Smooth muscle cell (in vitro differentiated cells): Measurements from ENCODE around the gene CPAMD8. TPM values are rescaled to one million over a fixed set of nuclear protein-coding genes. Genes with fewer than 3 reads are reported as not detected.

Source experiments
- DNase-seq: peaks from one replicate; lab custom pipeline; 2025; ENCODE audit not compliant: unreplicated experiment; lab: John Stamatoyannopoulos, UW
- H2AFZ ChIP-seq: fragments of 200-600 bp; sonication (generic); 2 replicates; pipeline ENCODE4 v1.6.0; 2016; ENCODE audit warnings: antibody characterized with exemption, low read depth, mild to moderate bottlenecking
- H3F3A ChIP-seq: fragments of 200-600 bp; sonication (generic); 2 replicates; pipeline ENCODE4 v1.6.0; 2017; ENCODE audit warnings: antibody characterized with exemption, low read depth
- H3K27ac ChIP-seq: fragments of 200-600 bp; sonication (generic); 2 replicates; pipeline ENCODE4 v1.5.1; 2016; ENCODE audit warnings: low read depth, mild to moderate bottlenecking
- H3K27me3 ChIP-seq: fragments of 200-600 bp; sonication (generic); 2 replicates; pipeline ENCODE4 v1.6.1; 2016; ENCODE audit warnings: low read depth, mild to moderate bottlenecking
- H3K36me3 ChIP-seq: fragments of 200-600 bp; sonication (generic); 2 replicates; pipeline ENCODE4 v1.5.1; 2016; ENCODE audit warnings: low read depth
- H3K4me1 ChIP-seq: fragments of 200-600 bp; sonication (generic); 2 replicates; pipeline ENCODE4 v1.5.1; 2016; ENCODE audit warnings: low read depth
- H3K4me2 ChIP-seq: fragments of 200-600 bp; sonication (generic); 2 replicates; pipeline ENCODE4 v1.6.0; 2016; ENCODE audit warnings: mild to moderate bottlenecking
- H3K4me3 ChIP-seq: fragments of 200-600 bp; sonication (generic); 2 replicates; pipeline ENCODE4 v1.5.1; 2016; ENCODE audit warnings: mild to moderate bottlenecking
- H3K79me2 ChIP-seq: fragments of 200-600 bp; sonication (generic); 2 replicates; pipeline ENCODE4 v1.6.0; 2016; ENCODE audit warnings: low read depth, mild to moderate bottlenecking
- H3K9ac ChIP-seq: fragments of 200-600 bp; sonication (generic); 2 replicates; pipeline ENCODE4 v1.6.0; 2016; ENCODE audit warnings: low read depth
- H3K9me3 ChIP-seq: fragments of 200-600 bp; sonication (generic); replicated peaks from 2 replicates; pipeline ENCODE4 v1.5.1; 2016; ENCODE audit warnings: low read depth
- H4K20me1 ChIP-seq: fragments of 200-600 bp; sonication (generic); 2 replicates; pipeline ENCODE4 v1.6.0; 2016; ENCODE audit warnings: low read depth
- CTCF ChIP-seq: fragments of 200-600 bp; sonication (generic); IDR thresholded peaks from 2 replicates; pipeline ENCODE4 v1.5.1; 2017; ENCODE audit warnings: borderline replicate concordance, mild to moderate bottlenecking, antibody characterized with exemption; ENCODE audit not compliant: insufficient read depth, poor library complexity, severe bottlenecking
- WGBS: methylation state at CpG from one replicate; pipeline ENCODE4 v1.1.7; 2016; ENCODE audit warnings: low lambda C conversion rate; 5-methylcytosine and 5-hydroxymethylcytosine counted together
- polyA plus RNA-seq: library from polyadenylated mRNA; unstranded; fragments of >200 nt; fragmentation: Nextera tagmentation; extraction: Ambion mirVana; gene quantifications from 2 replicates; pipeline ENCODE4 v1.2.1, GENCODE V29; 2016
- total RNA-seq: library from RNA; depleted of rRNA; stranded (reverse); fragments of >200 nt; gene quantifications from 2 replicates; pipeline ENCODE4 v1.2.3, GENCODE V29; 2014

The CPAMD8 gene
- total and polyA plus RNA-seq, 2 experiments from 2014 or later: 0.81 to 9.4 TPM

DNA sequence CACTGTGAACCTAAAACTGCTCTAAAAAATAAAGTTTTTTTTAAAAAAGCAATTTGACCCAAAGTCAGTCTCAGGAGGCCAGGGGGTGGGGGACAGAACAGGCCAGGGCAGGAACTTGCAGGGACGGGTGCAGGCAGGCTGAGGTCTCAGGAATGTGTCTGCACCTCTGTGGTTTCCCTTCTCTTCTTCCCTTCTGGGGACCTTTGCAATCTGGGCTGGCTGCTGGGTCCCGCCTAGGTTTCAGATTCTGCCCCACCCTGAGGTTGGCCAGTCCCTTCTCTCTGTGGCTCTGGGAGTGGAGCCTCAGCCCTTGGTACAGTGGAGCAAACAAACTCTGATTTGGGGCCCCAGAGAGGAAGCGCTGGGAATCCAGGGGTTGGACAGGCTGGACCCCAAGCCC, 143.1 kb downstream of the CPAMD8 start:
- WGBS: 91% methylated on average over 3 of the region's 3 CpGs
- H3K4me2 ChIP-seq: no peak overlapping the region
- no peaks in the 10 kb centered on the region for H3K36me3 ChIP-seq
- no peak overlapping the region for H3K27ac ChIP-seq
- H3K9ac ChIP-seq: no peak overlapping the region
- no peaks in the 10 kb centered on the region for H3K27me3 ChIP-seq
- no peaks in the 10 kb centered on the region for H3K4me1 ChIP-seq
- no peak overlapping the region for H3K4me3 ChIP-seq
- H3K9me3 ChIP-seq: peaks cover 3% of the 10 kb centered on the region
- H4K20me1 ChIP-seq: no peaks in the 10 kb centered on the region
- H3F3A ChIP-seq: no peaks in the 10 kb centered on the region
- H2AFZ ChIP-seq: no peak overlapping the region
- H3K79me2 ChIP-seq: no peaks in the 10 kb centered on the region
- no peak for DNase-seq
- no peak for TF ChIP-seq CTCF

DNA sequence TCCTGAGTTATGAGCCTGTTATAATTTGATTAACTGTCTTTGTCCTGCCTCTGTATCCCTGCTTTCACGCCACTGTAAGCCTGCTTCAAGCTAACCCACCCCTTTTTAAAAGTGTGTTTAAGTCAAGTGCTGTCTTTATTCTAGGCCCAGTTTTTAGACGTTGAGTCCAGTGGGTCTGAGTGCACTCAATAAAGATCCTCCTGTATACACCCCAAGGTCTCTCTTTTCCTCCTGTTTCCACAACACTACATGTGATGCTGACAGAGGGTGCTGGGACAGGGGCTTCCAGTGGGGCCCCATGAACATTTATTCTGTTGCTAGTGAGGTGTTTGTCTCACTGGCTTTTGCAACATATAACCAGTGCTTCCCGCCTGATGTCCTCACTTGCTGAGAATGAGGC, 144.5 kb downstream of the CPAMD8 start:
- H3K9ac ChIP-seq: no peak overlapping the region
- no peak overlapping the region for H3K4me2 ChIP-seq
- 95% methylated on average over 3 of the region's 3 CpGs for WGBS
- H3F3A ChIP-seq: no peaks in the 10 kb centered on the region
- H3K4me1 ChIP-seq: no peaks in the 10 kb centered on the region
- no peak overlapping the region for H2AFZ ChIP-seq
- H3K27me3 ChIP-seq: no peaks in the 10 kb centered on the region
- H3K9me3 ChIP-seq: peaks cover 3% of the 10 kb centered on the region
- H3K79me2 ChIP-seq: no peaks in the 10 kb centered on the region
- TF ChIP-seq CTCF: no peak
- no peak for DNase-seq
- H3K27ac ChIP-seq: no peak overlapping the region
- H3K36me3 ChIP-seq: no peaks in the 10 kb centered on the region
- H4K20me1 ChIP-seq: no peaks in the 10 kb centered on the region
- no peak overlapping the region for H3K4me3 ChIP-seq

DNA sequence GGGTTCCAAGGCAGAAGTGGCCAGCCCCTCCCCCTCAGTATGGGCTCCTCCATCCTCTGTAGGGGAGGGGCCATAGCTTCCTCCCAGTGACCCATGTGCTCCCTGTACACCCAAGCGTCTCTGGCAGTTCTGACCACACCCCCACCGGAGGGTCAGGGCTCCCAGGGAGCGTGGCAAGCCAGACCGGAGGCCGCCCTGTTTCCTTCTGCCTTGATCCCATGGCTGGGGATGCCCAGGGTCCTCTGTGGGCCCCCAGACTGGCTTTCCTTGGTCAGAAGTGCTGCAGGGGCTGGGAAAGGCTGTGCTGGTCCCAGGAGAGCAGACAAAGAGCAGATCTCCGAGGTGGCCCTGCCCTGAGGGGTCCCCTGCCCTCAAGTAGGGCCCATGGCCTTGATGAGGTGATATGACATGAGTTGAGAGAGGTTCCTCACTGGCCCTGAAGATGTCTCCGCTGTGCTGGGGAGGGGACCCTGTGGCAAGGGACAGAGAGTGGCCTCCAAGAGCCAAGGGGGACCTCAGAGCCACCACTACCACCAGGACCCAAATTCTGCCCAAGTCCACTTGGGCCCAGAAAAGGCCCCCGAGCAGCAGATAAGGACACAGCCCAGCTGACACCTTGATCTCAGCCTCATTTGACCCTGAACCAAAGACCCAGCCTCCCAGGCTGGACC, 145.6 kb downstream of the CPAMD8 start:
- no peaks in the 10 kb centered on the region for H3K36me3 ChIP-seq
- 95% methylated on average over 8 of the region's 8 CpGs for WGBS
- no peak for TF ChIP-seq CTCF

GRCh38 chr19:16878181-16878965, 148.2 kb downstream of the CPAMD8 start:
- peaks cover 14% of the 10 kb centered on the region for H3K79me2 ChIP-seq
- peaks cover 13% of the 10 kb centered on the region for H4K20me1 ChIP-seq
- WGBS: 98% methylated on average over 42 of the region's 55 CpGs
- H3K4me2 ChIP-seq: no peak overlapping the region
- H3K27me3 ChIP-seq: no peaks in the 10 kb centered on the region
- H2AFZ ChIP-seq: no peak overlapping the region
- H3F3A ChIP-seq: no peaks in the 10 kb centered on the region
- no peak overlapping the region for H3K27ac ChIP-seq
- TF ChIP-seq CTCF: no peak
- DNase-seq: no peak
- no peaks in the 10 kb centered on the region for H3K36me3 ChIP-seq
- H3K9ac ChIP-seq: no peak overlapping the region
- peaks cover 3% of the 10 kb centered on the region for H3K9me3 ChIP-seq
- no peak overlapping the region for H3K4me3 ChIP-seq
- no peaks in the 10 kb centered on the region for H3K4me1 ChIP-seq

More for the DNA sequence above, 145.6 kb downstream of the CPAMD8 start:
- peaks cover 3% of the 10 kb centered on the region for H4K20me1 ChIP-seq
- H3K79me2 ChIP-seq: no peaks in the 10 kb centered on the region
- no peak overlapping the region for H2AFZ ChIP-seq
- H3K9ac ChIP-seq: no peak overlapping the region
- H3K27ac ChIP-seq: no peak overlapping the region
- no peak overlapping the region for H3K4me2 ChIP-seq
- H3F3A ChIP-seq: no peaks in the 10 kb centered on the region
- no peaks in the 10 kb centered on the region for H3K27me3 ChIP-seq
- H3K9me3 ChIP-seq: peaks cover 3% of the 10 kb centered on the region
- no peak for DNase-seq
- no peaks in the 10 kb centered on the region for H3K4me1 ChIP-seq
- H3K4me3 ChIP-seq: no peak overlapping the region
